ENCODE data around the gene SPATA17. TPM values are rescaled to one million over a fixed set of nuclear protein-coding genes. Genes with fewer than 3 reads are reported as not detected.

Gene SPATA17
- total RNA-seq, 1 experiment from 2014 or later: not detected

DNA sequence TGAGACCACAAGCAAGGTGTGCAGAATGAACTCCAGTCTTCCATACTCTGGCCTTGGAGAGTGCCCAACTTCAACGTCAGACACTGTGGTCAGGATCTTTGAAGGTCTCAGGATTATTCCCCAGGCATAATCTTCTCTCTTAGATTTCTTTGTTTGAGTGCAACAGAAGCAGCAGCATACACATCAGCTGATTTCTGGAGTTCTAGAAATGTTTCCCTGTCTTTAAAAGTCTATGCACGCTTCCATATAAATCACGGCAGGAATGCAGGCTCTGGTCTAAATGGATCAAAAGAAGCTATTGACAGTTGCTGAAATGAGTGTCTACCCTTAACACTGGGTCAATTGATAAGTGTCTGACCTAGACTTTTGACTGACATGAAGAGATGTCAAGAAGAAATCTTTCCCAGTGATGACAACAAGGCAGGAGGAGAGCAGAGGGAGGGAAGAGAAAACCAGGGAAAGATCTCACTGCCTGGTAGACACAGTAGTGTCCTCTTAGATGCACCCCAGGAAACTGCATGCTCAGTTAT lies 279.7 kb downstream of the SPATA17 start:
- intact Hi-C loops (cut with micrococcal nuclease; ENCODE audit: unreplicated experiment): no loop called here
- Histone ChIP-seq H3K9me3 (ENCODE audit: low read depth, low read length, poor library complexity, severe bottlenecking) (no peaks in the 10 kb centered on the region), H3K27me3 (replicated peaks; ENCODE audit: insufficient read depth, low read depth, low read length, poor library complexity) (no peaks in the 10 kb centered on the region), H3K4me1 (ENCODE audit: insufficient read depth, low read length, poor library complexity, severe bottlenecking) (no peaks in the 10 kb centered on the region), H3K36me3 (ENCODE audit: insufficient read depth, low read length, poor library complexity, severe bottlenecking) (no peaks in the 10 kb centered on the region), H3K27ac (ENCODE audit: low read depth, low read length, poor library complexity, severe bottlenecking) (no peak overlapping the region), H3K4me3 (ENCODE audit: low read depth, low read length, poor library complexity, severe bottlenecking) (no peak overlapping the region)
- ChIA-PET CTCF (no interaction called here), POLR2A (ENCODE audit: low non-redundant PET) (no interaction called here)
- no peak for TF ChIP-seq CTCF (conservative IDR thresholded peaks at IDR 0.05; ENCODE audit: low read depth, low read length)
- no peak for TF ChIP-seq EZH2 (IDR thresholded peaks at IDR 0.05; ENCODE audit: borderline replicate concordance, low read depth, low read length, poor library complexity, severe bottlenecking)
- no peak for DNase-seq (ENCODE audit: low spot score)
- BruUV-seq (replicated peaks): no TSS peak

DNA sequence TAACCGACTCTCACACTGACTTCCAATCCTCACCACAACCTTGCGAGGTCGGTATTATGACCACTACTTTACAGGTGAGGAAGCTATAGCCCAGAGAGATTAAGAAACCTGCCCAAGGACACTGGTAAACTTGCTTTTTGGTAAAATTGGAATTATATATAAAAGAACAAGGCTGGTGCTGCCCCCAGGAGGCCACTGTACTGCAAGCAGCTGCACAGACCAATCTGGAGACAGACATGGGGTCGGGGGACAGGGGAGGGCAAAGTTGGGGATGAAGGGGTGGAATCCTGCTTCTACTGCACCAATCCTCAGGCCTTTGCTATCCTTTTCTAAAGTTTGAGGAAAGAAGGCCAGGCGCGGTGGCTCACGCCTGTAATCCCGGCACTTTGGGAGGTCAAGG lies 280.8 kb downstream of the SPATA17 start:
- intact Hi-C loops (cut with micrococcal nuclease; ENCODE audit: unreplicated experiment): no loop called here
- peak; percentile 3 for DNase-seq (ENCODE audit: low spot score)

GRCh38 chr1:217917281-217917887 lies 286.2 kb downstream of the SPATA17 start:
- ChIA-PET CTCF (no interaction called here), POLR2A (ENCODE audit: low non-redundant PET) (no interaction called here)
- peaks cover 35% of the 10 kb centered on the region for H3K27me3 ChIP-seq (replicated peaks; ENCODE audit: insufficient read depth, low read depth, low read length, poor library complexity)
- H3K4me1 ChIP-seq (ENCODE audit: insufficient read depth, low read length, poor library complexity, severe bottlenecking): no peaks in the 10 kb centered on the region
- TF ChIP-seq CTCF (conservative IDR thresholded peaks at IDR 0.05; ENCODE audit: low read depth, low read length): no peak
- no peak for TF ChIP-seq EZH2 (IDR thresholded peaks at IDR 0.05; ENCODE audit: borderline replicate concordance, low read depth, low read length, poor library complexity, severe bottlenecking)
- H3K36me3 ChIP-seq (ENCODE audit: insufficient read depth, low read length, poor library complexity, severe bottlenecking): no peaks in the 10 kb centered on the region
- BruUV-seq (replicated peaks): no TSS peak
- no peaks in the 10 kb centered on the region for H3K9me3 ChIP-seq (ENCODE audit: low read depth, low read length, poor library complexity, severe bottlenecking)
- intact Hi-C loops (cut with micrococcal nuclease; ENCODE audit: unreplicated experiment): no loop called here
- H3K27ac ChIP-seq (ENCODE audit: low read depth, low read length, poor library complexity, severe bottlenecking): no peak overlapping the region
- no peak for DNase-seq (ENCODE audit: low spot score)
- no peak overlapping the region for H3K4me3 ChIP-seq (ENCODE audit: low read depth, low read length, poor library complexity, severe bottlenecking)

More for the DNA sequence above, 280.8 kb downstream of the SPATA17 start:
- H3K9me3 ChIP-seq (ENCODE audit: low read depth, low read length, poor library complexity, severe bottlenecking): no peaks in the 10 kb centered on the region
- no peak overlapping the region for H3K27ac ChIP-seq (ENCODE audit: low read depth, low read length, poor library complexity, severe bottlenecking)
- ChIA-PET CTCF (no interaction called here), POLR2A (ENCODE audit: low non-redundant PET) (no interaction called here)
- H3K4me3 ChIP-seq (ENCODE audit: low read depth, low read length, poor library complexity, severe bottlenecking): no peak overlapping the region
- H3K36me3 ChIP-seq (ENCODE audit: insufficient read depth, low read length, poor library complexity, severe bottlenecking): no peaks in the 10 kb centered on the region
- H3K4me1 ChIP-seq (ENCODE audit: insufficient read depth, low read length, poor library complexity, severe bottlenecking): no peaks in the 10 kb centered on the region
- no TSS peak for BruUV-seq (replicated peaks)
- TF ChIP-seq EZH2 (IDR thresholded peaks at IDR 0.05; ENCODE audit: borderline replicate concordance, low read depth, low read length, poor library complexity, severe bottlenecking) (no peak), CTCF (conservative IDR thresholded peaks at IDR 0.05; ENCODE audit: low read depth, low read length) (peak; percentile 32; the same call in 1 of the 2 replicates)
- peaks cover 4% of the 10 kb centered on the region for H3K27me3 ChIP-seq (replicated peaks; ENCODE audit: insufficient read depth, low read depth, low read length, poor library complexity)

Measured in A673 (cell line).